Right atrium auricular region (tissue), 2 donors: ENCODE measurements around the gene RND3. TPM values are rescaled to one million over a fixed set of nuclear protein-coding genes. Genes with fewer than 3 reads are reported as not detected.

Experiments used
- DNase-seq: peaks from one replicate; pipeline ENCODE4 v3.0.0-alpha.2; 2019; ENCODE audit warnings: low spot score
- H3K27ac ChIP-seq, 2 donors: fragments of 200-600 bp; sonication (generic); 1 replicate in 1 of 2; 2 replicates in 1 of 2; pipeline ENCODE4 v1.5.1; 2016 to 2019
- H3K27me3 ChIP-seq, 2 donors: fragments of 200-600 bp; sonication (generic); one replicate each; pipeline versions ENCODE4 v1.5.1 to v1.6.0; 2017 to 2019
- H3K36me3 ChIP-seq: fragments of 200-600 bp; sonication (generic); one replicate; pipeline ENCODE4 v1.5.1; 2016
- H3K4me1 ChIP-seq, 2 donors: fragments of 200-600 bp; sonication (generic); one replicate each; pipeline versions ENCODE4 v1.5.1 to v1.6.0; 2017 to 2019
- H3K4me3 ChIP-seq, 2 donors: fragments of 200-600 bp; sonication (generic); 1 replicate in 1 of 2; 2 replicates in 1 of 2; pipeline ENCODE4 v1.5.1; 2017 to 2019; ENCODE audit warnings: mild to moderate bottlenecking in 1 of 2, moderate library complexity in 1 of 2
- H3K9me3 ChIP-seq, 2 donors: fragments of 200-600 bp; sonication (generic); one replicate each; pipeline ENCODE4 v1.5.1; 2019
- total RNA-seq, 2 donors: library from RNA; depleted of rRNA; stranded (reverse); fragments of >200 nt; gene quantifications; one replicate each; pipeline ENCODE4 v1.1.0, GENCODE V29; 2016
- TF ChIP-seq, protein P1 (sequence below), 2 donors: fragments of 200-600 bp; sonication (generic); IDR thresholded peaks; one replicate each; pipeline ENCODE4 v1.5.1; 2019; ENCODE audit warnings: antibody characterized with exemption in 2 of 2

RND3 gene, protein sequence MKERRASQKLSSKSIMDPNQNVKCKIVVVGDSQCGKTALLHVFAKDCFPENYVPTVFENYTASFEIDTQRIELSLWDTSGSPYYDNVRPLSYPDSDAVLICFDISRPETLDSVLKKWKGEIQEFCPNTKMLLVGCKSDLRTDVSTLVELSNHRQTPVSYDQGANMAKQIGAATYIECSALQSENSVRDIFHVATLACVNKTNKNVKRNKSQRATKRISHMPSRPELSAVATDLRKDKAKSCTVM
- total RNA-seq: 10 to 100 TPM in 1 of 2 donors, 1 to 10 TPM in 1; 9.6 to 25.4 TPM

DNA sequence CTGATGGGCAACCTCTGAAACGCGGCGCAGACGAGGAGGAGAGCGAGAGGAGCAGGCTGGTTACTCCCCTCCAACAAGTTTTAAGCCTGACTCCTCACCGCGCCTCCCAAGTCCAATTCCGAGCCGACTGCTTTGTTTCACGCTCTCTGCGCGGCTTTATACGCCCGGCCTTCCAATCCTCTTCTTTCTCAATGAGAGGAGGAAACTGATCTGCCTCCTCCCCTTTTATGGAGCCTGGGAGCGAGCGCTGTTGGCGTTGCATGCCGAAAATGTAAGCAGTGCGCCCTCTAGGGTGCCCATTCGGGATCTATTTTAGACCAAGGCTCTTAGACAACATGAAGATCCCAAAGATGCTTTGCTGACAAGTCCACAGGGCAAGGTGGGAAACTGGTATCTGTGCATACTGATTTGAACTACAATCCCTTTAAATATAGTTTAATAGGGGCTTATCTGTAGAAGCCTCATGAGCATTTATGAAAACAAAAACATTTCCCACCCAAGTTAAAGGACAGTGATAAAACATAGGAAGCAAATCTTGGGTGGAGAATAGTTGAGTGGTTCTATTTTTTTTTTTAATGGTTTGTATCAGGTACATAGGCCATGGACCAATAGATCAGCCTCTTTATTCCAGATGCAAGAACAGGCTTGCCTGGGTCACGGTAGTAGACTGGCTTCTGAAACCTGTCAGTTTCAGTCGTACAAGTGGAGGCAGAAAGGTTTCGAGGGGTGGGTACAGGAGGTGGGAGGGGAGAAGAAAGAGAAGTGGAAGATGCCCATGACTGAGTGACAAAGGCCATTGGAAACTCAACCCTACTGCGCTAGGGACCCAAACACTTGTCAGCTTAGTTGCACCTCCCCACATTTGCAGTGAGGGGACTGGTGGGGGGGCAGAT is at the start of gene RND3:
RND3 (minus strand) TSS at position 131 of the 893 bp plus-strand sequence. CDS start 250 bp downstream, outside the sequence.
- Histone ChIP-seq H3K27ac (peak within 1 kb of the TSS; percentile 92 to 97), H3K4me1 (peaks cover 0 to 19% of the 10 kb centered on the region in 2 donors), H3K9me3 (no peaks in the 10 kb centered on the region), H3K4me3 (peak within 1 kb of the TSS; percentile 64 to 69), H3K36me3 (no peaks in the 10 kb centered on the region), H3K27me3 (no peaks in the 10 kb centered on the region)
- peak; percentile 99 for DNase-seq
- TF ChIP-seq, protein P1, sequence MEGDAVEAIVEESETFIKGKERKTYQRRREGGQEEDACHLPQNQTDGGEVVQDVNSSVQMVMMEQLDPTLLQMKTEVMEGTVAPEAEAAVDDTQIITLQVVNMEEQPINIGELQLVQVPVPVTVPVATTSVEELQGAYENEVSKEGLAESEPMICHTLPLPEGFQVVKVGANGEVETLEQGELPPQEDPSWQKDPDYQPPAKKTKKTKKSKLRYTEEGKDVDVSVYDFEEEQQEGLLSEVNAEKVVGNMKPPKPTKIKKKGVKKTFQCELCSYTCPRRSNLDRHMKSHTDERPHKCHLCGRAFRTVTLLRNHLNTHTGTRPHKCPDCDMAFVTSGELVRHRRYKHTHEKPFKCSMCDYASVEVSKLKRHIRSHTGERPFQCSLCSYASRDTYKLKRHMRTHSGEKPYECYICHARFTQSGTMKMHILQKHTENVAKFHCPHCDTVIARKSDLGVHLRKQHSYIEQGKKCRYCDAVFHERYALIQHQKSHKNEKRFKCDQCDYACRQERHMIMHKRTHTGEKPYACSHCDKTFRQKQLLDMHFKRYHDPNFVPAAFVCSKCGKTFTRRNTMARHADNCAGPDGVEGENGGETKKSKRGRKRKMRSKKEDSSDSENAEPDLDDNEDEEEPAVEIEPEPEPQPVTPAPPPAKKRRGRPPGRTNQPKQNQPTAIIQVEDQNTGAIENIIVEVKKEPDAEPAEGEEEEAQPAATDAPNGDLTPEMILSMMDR (IDR thresholded peaks at IDR 0.05): peak; percentile 65 to 89

DNA sequence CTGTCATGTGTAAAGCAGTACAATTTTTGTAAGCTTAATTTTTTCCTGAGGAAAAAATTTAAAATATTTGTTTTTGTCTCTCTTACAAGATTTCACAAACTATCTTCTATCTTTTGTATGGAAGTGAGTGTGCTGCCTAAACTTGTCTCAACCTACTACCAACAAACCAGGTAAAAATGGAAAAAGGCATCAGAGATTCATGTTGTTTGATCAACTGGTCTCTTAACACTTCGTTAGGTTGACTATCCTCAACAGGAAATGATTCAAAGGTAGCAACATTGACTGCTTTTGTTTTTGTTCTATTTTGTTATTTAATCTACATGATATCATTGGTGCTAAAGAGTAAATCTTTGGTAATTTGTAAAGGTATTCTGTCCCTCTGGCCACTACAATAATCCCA is 47.7 kb upstream of the RND3 start:
- no peak overlapping the region for H3K4me3 ChIP-seq
- H3K36me3 ChIP-seq: no peaks in the 10 kb centered on the region
- H3K27me3 ChIP-seq: no peaks in the 10 kb centered on the region
- no peaks in the 10 kb centered on the region for H3K9me3 ChIP-seq
- DNase-seq: no peak
- no peak overlapping the region for H3K27ac ChIP-seq
- H3K4me1 ChIP-seq: no peaks in the 10 kb centered on the region
- TF ChIP-seq, protein P1 (IDR thresholded peaks at IDR 0.05): no peak

DNA sequence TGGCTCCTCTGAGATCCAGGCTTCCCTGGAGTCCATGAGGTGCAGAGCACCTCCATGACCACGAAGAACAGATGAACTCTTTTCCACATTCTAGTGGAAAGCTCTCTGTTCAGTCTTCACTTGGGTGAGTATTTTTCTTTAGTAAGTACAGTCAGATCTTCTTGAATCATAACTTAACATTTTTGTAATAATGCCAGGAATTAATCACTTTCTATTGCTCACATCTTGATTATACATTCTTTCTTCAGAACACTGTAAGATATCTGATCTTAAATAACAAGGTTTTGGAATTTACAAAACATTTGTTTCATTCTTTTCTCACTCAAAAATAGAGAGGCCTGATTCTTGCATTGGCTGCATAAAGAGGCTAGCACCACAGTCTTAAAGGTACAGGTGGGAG is 45.4 kb upstream of the RND3 start:
- no peaks in the 10 kb centered on the region for H3K9me3 ChIP-seq
- no peak for DNase-seq
- H3K4me3 ChIP-seq: no peak overlapping the region
- H3K27ac ChIP-seq: no peak overlapping the region
- H3K36me3 ChIP-seq: no peaks in the 10 kb centered on the region
- no peaks in the 10 kb centered on the region for H3K4me1 ChIP-seq
- TF ChIP-seq, protein P1 (IDR thresholded peaks at IDR 0.05): no peak
- no peaks in the 10 kb centered on the region for H3K27me3 ChIP-seq

DNA sequence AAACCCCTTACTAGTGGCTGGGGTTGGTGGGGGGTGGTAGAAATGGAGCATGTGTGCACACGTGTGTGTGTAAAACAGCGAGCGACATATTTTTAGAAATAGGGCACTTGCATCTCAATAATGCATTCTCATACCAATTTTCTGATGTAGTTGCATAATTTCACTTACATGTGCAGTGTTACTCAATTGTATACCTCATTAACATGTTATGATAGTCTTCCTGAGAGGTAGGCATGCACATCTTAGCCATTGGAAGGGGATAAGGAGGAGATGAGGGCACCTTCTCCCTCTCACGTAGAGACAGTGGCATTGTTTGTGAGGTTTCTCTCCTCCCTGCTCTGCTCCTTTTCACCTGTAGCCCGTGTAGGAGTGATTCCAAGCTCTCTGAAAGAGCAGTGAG is 44.6 kb upstream of the RND3 start:
- H3K36me3 ChIP-seq: no peaks in the 10 kb centered on the region
- H3K4me1 ChIP-seq: no peaks in the 10 kb centered on the region
- H3K27ac ChIP-seq: no peak overlapping the region
- no peaks in the 10 kb centered on the region for H3K27me3 ChIP-seq
- no peaks in the 10 kb centered on the region for H3K9me3 ChIP-seq
- TF ChIP-seq, protein P1 (IDR thresholded peaks at IDR 0.05): no peak
- H3K4me3 ChIP-seq: no peak overlapping the region
- DNase-seq: no peak

DNA sequence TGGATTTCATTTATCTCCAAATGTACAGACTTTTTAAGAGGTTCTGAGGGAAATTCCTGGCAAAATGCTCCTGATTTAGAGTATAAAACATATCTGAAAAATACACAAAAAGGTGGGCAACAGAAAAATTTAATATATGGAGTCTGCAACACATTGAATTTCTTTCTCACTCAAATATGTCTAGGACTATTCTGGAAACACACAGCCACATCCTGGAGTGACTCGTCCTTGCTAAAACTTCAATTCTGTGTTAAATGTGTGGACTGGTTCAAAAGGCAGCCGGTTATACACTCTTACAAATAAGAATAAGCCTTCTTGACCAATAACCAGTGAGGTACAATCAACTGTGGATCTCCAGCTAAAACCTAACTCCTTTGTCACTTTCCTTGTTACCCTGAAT is 44.1 kb upstream of the RND3 start:
- Histone ChIP-seq H3K36me3 (no peaks in the 10 kb centered on the region), H3K4me1 (no peaks in the 10 kb centered on the region), H3K9me3 (no peaks in the 10 kb centered on the region), H3K27ac (no peak overlapping the region), H3K27me3 (no peaks in the 10 kb centered on the region), H3K4me3 (no peak overlapping the region)
- no peak for DNase-seq
- TF ChIP-seq, protein P1 (IDR thresholded peaks at IDR 0.05): no peak
